CD4-positive, alpha-beta T cell treated with Interleukin-4 for 4 hours (primary cell): ENCODE results near the gene RGS19.
A peak's percentile ranks its signal among the peaks of the same experiment; 100 is the strongest.

Experiments
- DNase-seq: peaks from one replicate; pipeline ENCODE4 v3.0.0-alpha.2; 2020

RGS19 gene

DNA sequence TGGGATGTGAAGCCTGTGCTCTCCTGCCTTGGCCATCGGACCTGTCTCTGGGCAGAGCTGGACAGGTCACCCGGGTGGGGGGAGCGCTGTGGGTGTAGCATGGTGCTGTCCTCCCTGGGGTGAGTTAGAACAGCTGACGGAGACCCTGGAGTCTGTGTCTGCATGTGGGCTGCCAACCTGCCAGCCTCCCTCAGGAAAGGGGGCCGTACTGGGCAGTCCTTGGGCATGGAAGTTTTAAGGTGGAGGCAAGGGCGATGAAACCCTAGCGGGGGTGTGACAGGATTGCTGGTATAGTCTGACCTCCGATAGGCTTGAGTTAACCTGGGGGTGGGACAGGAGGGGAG, 32.3 kb downstream of the RGS19 start:
- no peak for DNase-seq

- no peak for DNase-seq
Measured at GRCh38 chr20:64045346-64046011, 33.8 kb downstream of the RGS19 start.

GRCh38 chr20:64044484-64045247, 34.7 kb downstream of the RGS19 start:
- DNase-seq, result no peak

DNA sequence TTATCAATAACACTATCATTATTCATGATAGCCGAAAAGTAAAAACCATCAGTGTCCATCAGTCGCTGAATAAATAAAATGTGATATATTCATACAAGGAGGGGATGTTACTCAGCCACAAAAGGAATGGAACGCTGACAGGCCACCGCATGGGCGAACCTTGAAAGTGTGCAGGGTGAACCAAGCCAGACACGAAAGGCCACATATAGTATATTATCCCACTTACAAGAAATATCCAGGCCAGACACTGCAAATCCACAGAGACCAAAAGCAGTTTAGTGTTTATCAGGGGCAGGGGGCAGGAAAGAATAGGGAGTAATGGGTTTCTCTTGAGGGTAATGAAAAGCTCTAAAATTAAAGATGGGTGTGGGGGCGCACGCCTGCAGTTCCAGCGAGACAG, 35.5 kb downstream of the RGS19 start:
- no peak for DNase-seq

- DNase-seq, result no peak
Measured at GRCh38 chr20:64042054-64042781, 37.1 kb downstream of the RGS19 start.

DNA sequence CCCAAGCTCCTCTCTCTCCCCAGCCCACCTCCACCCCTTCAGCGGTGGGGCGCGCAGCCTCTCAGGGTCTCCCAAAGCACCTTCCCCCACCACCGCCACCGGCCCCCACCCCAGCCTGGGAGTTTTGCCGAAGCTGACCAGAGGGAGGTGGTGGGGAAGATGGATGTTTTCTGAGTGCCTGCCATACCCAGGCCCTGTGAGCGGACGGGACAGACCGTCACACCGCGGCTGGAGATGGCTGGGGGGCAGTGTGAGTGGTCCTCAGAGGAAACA, 37.6 kb downstream of the RGS19 start:
- DNase-seq, result no peak

GRCh38 chr20:64041040-64041780, 38.1 kb downstream of the RGS19 start:
- no peak for DNase-seq

DNA sequence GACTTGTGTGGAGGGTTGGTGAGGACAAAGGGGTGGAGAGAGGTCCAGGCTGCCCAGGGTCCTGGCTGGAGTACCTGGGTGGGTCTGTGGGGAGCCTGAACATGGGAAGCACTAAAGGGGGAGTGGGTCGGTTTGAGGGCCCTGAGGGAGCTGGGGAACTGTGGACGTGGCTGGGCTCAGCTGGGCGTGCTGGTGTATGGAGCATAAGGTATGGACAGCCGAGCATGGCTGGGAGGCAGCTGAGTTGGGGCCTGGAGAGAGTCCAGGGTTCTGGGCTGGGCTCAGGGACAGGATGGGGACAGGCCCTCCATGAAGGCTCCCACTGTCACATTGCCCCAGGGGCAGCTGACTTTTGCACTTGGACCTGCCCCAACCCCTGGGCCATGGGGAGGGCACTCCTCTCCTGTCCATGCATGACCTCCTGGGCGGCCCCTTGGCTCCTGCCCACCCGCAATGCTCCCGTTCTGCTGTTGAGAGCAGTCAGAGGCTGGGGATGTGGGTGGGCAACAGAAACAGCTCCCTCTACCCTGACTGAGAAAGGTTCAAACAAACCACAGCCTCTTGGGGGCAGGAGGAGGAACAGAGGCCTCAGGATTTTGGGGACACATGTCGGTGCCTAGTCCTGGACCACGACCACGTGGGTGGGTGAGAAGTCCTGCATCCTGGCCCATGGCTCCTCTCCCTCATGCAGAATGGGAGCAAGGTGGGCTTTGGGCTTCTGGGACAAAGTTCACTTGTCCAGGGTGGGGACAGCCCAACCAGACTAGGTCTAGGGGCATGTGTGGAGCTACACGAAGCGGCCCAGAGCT, 38.9 kb downstream of the RGS19 start:
- DNase-seq, result no peak

GRCh38 chr20:64039293-64040160, 39.8 kb downstream of the RGS19 start:
- DNase-seq, result no peak

DNA sequence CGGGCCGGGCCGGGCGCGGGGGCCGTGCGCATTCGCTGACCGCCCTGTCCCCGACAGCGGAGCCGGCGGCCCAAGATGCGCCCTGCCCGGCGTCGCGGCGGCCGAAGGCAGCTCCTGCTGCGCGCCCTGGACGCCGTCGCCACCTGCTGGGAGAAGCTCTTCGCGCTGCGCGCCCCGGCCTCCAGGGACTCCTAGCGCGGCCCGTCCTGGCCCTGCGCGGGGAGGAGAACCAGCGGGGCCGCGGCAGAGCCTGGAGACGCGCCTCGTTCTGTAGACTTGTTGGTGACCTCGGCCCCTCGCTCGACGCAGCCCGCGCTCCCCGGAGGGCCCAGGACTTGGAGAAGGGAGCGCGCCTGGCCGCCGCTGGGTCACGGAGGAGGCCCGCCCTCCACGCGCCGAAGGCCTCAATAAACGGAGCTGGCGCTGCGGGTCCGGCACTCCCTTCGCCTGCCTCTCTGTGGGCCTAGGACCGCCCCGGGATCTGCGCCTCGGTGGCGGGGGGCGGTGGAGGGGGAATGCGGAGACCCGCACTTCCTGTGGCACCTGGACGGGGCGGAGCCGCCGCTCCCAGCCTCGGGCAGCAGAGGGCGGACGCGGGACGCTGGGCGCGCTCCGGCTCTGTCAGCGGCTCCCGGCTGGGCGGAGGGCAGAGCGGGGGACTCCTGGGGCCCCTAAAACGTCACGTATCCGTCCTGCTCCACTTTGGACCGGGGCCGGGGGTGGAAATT, 40.6 kb downstream of the RGS19 start:
- DNase-seq, result peak; percentile 66

DNA sequence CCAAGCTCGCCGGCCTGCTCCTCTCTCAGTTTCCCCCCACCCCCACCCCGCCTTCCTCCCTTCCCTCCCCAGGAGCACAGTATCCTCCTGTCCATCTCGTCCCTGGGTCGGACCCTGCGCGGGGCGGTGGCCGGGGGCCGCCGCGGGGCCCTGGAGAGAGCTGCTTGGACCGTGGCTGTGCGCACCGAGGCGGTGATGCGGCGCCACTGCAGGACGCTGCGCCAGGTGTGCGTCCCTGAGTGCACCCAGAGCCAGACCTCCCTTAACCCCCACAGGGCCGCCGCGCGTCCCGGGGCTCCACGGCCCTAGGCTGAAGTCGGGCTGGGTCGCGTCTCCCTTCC, 41.1 kb downstream of the RGS19 start:
- DNase-seq, result no peak

DNA sequence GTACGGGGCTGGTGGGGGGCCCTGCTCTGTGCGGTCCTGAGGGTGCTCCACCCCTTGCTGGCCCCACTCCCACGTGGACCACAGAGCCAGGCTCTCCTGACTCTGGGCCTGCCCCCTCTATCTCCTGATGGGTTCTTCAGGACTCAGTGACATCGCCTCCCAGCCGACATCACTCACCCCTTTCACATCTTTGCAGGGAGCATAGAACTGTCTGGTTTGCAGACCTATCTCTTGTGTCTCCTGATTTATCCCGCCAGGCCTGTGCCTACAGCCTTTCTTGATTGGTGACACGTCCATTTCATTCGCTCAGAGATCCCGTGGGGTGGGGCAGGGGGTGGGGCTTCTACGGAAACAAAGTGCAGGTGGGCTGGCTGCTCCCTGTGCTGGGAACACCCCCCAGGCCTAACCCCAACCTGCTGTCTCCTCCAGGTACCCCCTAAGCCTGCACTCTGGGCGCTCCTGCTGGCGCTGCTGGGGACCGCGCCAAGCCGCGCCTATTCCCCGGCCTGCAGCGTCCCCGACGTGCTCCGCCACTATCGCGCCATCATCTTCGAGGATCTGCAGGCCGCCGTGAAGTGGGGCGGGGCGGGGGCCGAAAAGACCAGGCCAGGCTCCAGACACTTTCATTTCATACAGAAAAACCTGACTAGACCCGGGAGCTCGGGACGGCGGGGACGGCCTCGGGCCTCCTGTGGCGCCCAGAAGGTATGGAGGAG, 41.7 kb downstream of the RGS19 start:
- DNase-seq, result no peak

DNA sequence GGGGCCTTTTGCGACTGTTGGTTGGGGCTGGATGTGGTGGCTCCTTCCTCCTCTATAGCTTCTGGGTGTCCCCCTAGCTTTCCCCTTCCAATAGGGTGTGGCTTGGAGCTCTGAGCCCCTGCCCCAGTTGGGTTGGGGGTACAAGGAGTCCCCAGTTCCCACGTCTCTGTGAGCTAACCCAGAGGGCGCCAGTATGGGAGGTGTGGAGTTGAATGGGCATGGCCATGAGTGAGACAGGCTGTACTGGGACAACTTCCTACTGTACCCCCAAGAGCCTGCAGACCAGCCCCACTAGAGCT, 42.2 kb downstream of the RGS19 start:
- no peak for DNase-seq

DNA sequence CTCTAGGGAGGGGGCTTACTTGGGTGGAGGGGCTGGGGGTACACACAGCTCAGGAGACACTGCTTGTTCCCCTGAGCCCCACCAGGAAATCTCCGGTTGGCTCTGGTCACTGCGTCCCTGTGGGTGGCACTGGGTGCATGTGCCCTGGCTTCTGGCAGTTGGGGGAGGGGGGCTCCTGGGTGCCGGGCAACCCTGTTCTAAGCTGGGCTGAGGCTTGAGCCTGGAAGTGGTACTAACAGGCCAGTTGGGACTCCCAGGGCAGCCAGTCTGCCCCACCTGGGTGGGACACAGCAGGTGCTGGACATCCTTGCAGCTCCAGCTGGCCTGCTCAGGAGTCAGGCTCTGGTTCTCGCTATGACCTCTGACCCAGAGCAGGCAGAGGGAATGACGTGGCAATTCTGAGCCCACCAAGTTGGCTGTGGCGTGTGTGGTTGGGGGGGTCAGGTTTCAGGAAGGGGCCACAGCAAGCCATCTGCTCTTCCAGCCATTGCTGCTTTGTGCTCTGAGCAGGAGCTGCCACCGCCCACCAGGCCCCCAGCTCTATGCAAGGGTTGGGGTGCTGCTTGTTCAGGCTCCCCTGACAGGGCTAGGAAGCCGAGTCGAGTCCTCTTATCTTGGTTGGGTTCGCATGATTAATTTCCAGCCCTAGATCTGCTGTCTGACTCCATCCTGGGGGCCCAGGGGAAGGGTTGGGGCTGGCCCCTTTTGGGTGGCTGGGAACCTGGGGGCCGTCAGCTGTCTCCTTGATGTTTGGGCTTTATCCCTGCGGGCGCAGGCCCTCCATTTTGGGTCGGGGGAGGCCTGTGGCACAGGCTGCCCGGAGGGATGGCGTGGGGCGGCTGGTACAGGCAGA, 42.7 kb downstream of the RGS19 start:
- DNase-seq, result no peak

- no peak for DNase-seq
Measured at GRCh38 chr20:64035933-64036345, 43.4 kb downstream of the RGS19 start, which contains the start of gene C20orf204. TSS of gene C20orf204 (plus strand) at chr20:64036182. CDS start at chr20:64036324, 142 bp downstream.

DNA sequence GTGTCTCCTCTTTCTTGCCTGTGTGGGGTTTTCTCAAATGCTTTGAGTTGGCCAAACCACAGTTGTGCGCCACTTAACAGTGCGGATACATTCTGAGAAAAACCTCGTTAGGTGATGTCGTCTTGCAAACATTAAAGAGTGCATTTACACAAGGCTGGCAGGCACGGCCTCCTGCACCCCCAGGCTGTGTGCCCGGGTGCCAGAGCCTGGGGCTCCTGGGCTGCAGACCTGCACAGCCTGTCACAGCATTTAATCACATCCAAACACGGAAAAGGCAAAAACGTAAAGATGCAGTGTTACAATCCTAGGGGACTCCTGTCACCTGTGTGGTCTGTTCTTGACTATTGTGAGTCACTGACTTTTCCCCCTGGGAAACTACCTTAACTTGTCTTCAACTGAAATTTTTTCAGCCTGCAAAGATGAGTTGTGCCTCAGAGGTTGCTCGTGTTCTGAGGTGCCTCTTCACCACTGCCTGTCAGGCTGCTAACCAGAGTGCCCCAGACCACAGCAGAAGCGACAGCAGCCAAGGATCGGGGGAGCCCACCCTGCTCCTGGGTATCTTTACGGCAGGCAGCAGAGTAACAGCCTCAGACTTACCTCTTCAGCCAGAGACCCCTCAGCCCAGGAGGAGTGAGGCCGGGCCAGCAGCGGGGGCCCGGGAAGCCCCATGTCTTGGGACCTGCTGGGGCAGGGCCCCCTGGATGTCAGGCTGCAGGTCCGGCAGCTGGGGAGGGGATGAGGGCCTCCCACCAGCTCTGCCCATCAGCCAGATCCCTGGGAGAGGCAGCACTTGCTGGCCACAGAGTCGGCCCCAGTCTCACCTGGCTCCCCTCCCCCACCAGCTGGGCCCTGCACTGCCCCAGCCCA, 44.0 kb downstream of the RGS19 start:
- DNase-seq, result peak; percentile 68

DNA sequence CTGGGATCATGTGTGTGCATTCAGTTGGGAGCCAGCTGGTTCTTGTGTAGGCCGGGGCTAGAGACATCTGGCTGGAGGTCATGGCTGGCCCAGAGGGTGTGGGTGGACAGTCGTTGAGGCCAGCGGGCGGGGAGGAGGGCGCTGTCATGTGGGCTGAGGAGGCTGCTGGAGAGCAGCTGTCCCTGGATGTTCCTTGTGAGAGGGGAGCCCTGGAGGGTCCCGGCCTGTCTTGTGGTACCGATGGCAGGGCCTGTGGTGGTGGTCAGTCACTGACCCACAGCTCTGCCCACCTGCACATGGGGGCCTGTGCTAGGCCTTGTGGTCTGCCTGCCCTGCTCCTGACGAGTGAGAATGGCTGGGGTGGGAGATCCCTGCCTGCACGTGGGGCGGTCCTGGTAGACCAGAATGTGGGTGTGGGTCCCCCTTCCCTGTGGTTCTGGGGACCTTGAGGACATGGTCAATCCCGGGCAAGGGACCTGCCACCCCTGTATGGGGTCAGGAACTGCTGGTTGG, 45.3 kb downstream of the RGS19 start:
- no peak for DNase-seq
